Measurements from ENCODE around the gene MADD.

MADD gene

GRCh38 chr11:47342036-47342803, 72.3 kb downstream of the MADD start:
- no peak for DNase-seq

- no peak for DNase-seq
Measured at GRCh38 chr11:47342854-47343253, 72.9 kb downstream of the MADD start.

- no peak for DNase-seq
Measured at GRCh38 chr11:47345890-47346563, 76.1 kb downstream of the MADD start.

- no peak for DNase-seq
Measured at GRCh38 chr11:47347137-47347536, 77.2 kb downstream of the MADD start.

- no peak for DNase-seq
Measured at GRCh38 chr11:47348131-47348802, 78.3 kb downstream of the MADD start.

GRCh38 chr11:47348859-47349258, 78.9 kb downstream of the MADD start:
- peak; percentile 26 for DNase-seq

- no peak for DNase-seq
Measured at GRCh38 chr11:47349521-47350095, 79.7 kb downstream of the MADD start.

- DNase-seq, result no peak
Measured at GRCh38 chr11:47350315-47350714, 80.4 kb downstream of the MADD start.

GRCh38 chr11:47351156-47352126, 81.5 kb downstream of the MADD start:
- no peak for DNase-seq

- DNase-seq, result no peak
Measured at GRCh38 chr11:47352556-47352955, 82.6 kb downstream of the MADD start, which contains the start of gene MYBPC3. MYBPC3 (minus strand) TSS chr11:47352702; CDS start chr11:47352647, 55 bp downstream.

GRCh38 chr11:47353978-47354774, 84.2 kb downstream of the MADD start:
- DNase-seq, result no peak

GRCh38 chr11:47354913-47355282, 85.0 kb downstream of the MADD start:
- DNase-seq, result no peak

GRCh38 chr11:47355283-47356128, 85.6 kb downstream of the MADD start:
- peak; percentile 88 for DNase-seq

GRCh38 chr11:47356129-47356997, 86.4 kb downstream of the MADD start:
- no peak for DNase-seq

GRCh38 chr11:47356998-47357329, 87.0 kb downstream of the MADD start:
- DNase-seq, result no peak

GRCh38 chr11:47357985-47358730, 88.2 kb downstream of the MADD start:
- DNase-seq, result no peak

- no peak for DNase-seq
Measured at GRCh38 chr11:47358731-47359051, 88.8 kb downstream of the MADD start.

GRCh38 chr11:47359162-47359561, 89.2 kb downstream of the MADD start:
- no peak for DNase-seq

- no peak for DNase-seq
Measured at GRCh38 chr11:47359586-47359985, 89.7 kb downstream of the MADD start.
